NCI-H526 (cell line): ENCODE measurements around the gene P2RX3.

ENCODE experiments used
- DNase-seq, 2 experiments: peaks; one replicate each; lab custom pipeline; 2025; lab: John Stamatoyannopoulos, UW

The P2RX3 gene

DNA sequence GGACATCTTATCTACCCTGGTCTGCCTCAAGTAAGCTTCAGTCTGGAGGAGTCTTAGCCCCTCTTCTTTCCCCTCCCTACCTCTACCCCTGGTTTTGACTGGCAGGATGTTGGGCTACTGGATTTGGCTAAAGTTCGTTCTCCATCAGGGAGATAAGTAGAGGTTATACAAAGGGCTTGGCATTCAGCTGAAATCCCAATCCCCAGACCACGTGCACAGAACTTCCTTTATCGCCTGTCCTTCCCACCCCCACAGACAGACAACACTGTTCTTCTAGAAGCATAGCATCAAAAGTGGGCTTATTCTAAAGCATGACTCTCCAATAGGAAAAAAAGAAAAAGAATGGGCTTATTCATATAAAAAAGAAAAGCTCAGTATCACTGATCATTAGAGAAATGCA, 35.0 kb downstream of the P2RX3 start:
- no peak for DNase-seq

DNA sequence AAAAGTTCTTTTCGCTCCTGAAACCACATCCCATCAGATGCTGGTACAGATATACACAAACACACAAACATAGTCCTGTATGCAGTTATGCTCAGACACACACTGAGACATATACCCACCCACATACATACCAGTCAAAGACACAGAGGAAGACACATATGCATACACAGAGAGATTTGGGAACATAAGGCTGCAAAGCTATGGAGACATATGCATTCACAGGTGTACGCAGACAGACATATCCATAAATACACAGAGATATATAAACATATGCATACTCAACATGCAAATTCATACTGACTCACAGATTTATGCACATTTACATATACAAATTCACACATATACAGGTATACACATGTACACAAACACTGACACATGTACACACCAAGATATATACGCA, 36.8 kb downstream of the P2RX3 start:
- DNase-seq: no peak

DNA sequence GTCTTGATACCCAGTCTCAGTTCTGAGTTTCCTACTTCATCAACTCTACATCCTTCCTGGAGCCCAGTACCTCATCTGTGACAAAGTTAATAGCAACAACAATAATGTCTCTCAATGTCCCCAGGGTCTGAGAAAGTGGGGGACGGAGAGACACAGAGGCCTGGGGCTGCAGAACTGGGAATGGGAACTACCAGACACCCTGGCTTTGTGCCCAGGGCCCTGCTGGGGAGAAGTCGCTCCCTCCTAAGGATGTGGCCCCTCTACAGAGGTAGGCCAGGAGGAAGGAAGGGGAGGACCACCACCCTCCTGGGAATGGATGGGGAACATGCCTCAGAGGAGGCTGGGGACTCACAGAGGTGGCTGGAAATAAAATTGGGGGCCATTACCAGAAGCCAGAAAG, 37.3 kb downstream of the P2RX3 start:
- DNase-seq: no peak

DNA sequence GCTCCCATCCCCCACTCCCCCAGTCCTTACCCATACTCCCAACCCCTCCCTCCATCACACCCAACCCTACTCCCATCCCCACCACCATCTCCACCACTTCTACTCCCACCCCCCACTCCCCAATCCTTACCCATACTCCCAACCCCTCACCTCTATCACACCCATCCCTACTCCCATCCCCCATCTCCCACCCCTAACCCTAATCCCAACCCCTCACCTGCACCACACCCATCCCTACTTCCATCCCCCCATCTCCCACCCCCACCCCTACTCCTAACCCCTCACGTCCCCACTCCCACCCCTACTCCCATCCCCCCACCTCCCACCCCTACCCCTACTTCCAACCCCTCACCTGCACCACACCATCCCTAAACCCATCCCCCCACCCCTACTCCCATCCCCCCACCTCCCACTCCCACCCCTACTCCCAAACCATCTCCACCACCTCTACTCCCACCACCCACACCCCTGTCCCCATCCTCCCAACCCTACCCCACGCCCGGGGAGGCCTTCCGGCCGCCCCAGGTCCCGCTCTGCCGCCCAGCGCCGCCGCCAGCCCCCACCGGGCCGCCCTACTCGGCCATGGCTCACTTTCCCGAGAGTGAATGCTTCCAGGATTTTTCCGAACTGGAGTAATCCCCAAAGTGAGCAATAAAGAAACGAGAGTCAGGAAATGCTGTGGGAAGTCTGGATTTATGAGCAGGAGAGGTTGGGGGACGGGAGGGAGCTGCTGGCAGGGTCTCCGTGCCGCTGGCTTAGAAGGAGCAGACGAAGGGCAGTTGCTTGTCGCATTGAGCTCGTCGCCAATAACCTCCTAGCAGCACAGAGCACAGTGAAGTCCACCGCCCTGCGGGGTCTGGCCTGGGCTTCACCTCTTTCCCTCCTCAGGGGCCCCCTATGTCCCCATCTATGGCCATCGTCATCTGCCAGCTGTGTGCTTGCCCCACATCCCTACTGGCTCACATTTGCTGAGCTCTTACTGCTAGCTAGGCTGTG, 38.2 kb downstream of the P2RX3 start:
- DNase-seq: no peak

DNA sequence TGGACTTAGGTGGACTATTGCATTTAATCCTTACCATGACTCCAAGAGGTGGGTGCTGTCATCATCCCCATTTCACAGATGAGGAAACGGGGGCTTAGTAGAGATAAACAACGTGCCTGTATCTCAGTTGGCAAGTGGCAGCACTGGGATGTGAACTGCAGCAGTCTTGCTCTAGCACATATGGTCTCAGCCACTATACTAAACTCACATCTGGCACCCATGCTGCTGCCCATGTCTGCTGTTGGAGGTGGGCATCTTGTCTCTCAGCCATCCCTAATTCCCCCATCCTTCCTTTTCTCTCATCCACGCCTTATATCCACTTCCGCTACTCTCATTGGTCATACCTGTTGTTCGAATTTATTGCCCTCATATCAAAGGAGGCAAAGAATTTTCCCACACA, 39.0 kb downstream of the P2RX3 start:
- DNase-seq: no peak

DNA sequence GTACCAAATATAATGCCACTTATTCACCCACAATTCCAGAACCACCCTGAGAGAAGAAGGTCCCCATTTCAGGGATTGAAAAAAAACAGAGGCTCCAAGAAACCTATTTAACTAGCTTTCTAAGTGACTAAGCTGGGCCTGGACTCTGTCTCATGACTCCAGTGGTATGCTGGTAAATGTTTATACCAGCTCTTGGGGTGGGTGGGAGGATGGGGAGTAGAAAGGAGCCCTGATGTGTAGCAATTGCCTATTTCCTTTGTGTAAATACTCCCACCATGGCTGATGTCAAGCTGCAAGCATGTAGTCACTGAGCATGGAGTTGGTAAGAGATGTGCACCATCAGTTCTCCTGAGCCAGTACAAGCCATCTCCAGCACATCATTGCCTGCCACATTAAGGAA, 40.0 kb downstream of the P2RX3 start:
- DNase-seq: no peak

DNA sequence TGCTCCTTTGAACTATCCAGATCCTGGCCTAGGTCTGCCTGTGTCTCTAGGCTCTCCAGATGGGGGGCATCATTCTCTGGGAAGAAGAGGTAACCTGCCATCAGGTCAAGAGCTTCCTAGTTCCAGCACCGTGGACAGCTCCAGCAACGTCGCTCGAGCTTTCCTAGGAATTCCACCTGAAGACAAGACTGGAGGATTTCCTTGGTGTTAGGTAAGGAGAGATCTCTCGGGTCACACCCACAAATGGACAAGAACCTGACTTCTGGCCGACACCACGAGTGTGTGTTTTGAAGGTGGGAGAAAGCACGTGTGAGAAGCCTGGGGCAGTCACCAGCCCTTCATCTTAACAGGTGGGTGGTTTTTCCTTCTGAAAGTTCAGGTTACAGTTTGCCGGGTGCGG, 41.6 kb downstream of the P2RX3 start:
- DNase-seq: no peak

DNA sequence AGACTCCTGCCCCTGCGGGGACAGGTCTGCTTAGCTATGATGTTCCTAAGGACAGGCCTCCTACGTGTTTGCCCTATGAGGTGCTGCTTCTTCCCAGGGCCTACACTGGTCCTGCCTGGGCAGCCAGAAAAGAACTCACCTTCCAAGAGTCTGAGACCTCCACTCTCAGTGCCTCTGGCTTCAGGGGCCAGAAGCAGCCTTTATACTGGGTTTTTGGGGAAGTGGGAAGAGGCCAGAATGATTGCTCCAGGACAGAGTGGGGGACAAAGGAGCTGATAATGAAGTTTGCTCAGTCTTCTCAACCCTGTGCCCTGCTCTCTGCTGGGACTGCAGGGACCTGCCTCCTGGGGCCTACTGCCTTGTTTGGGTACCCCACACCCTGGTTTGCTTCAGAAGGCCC, 42.8 kb downstream of the P2RX3 start, which contains the start of gene PRG3:
PRG3 (minus strand) TSS at position 176 of the 400 bp plus-strand sequence. CDS start 442 bp downstream, outside the sequence.
- no peak for DNase-seq

DNA sequence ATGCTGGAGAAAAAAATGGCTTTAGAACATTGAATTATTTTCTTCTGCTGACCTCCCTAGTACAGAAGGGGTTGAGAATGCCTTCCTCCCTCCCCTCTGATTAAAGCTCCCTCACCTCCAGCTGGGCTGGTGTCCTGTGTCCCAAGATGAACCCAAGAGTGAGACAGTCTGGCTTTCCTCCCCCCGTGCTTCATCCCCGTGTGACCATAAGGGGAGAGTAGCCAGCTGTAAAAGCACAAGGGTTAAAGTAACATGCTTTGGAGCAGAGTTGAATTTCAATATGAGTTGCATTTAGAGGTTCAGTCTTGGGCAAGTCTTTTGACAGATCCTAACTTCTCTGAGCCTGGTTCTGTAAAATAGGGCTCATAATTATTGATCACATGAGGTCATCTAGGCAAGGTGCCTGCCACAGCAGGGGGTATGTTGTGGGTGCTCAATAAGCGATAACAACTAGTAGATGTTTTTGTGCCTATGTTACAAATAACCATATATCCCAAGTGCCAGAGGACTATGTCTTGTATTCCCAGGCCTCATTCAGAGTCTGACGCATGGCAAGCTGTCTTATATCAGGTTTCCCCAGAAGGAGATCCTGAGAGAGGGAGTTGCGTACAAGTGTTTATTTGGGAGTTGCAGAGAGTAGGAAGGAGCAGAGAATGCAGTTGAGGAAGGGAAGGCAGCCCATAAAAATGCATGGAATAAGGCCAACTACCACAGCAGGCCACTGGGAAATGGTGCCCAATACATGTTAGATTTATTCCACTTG, 48.2 kb downstream of the P2RX3 start:
- DNase-seq: no peak

DNA sequence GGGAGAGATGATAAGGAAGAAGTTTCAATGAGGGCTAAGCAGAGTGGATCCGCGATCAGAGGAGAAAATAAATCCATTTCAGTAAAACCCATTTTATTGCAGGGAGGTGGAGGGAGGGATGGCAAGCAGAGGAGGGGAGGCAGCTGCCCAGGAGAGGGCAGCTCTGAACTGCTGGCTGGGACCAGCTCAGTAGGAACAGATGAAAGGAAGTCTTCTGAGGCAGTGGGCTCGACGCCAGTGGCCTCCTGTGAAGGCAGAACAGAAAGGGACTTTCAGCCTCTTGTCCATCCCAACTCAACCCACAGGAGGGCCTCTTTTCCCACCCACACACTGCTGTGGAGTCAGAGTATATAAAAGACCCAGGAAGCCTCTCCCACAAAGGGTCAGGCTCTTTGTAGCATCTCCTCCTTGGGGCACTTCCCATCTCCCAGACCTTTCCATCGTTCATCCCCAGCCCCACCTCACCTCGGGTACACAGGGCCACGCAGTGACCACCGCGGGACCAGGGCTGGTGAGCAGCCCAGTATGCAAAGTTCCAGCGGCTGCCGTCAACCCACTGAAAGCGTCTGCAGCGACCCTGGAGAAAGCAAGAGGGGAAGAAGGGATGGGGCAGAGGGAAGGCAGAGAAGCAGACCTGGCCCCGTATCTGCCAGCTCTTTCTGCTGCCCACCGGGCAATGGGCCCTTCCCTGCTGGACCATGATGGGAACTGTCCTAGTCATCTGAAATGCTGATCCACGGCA, 49.3 kb downstream of the P2RX3 start:
- DNase-seq: no peak

DNA sequence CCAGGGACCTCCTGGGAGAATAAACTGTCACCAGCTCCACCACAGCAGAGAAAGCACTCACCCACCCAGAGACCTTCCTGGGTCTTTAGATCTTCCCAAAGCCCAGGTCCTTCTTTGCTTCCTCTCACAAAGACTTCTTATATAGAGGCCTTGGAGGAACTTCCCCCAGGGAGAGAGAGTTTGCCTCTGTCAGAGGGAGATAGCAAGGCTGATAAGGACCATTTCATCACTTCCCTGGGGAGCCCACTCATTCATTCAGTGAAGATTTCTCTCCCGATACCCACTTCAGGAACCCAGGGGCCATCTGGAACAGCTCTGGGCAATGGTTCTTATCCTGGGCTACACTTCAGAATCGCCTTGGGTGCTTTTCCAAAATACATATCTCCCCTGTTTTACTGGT, 52.4 kb downstream of the P2RX3 start, which contains the start of gene PRG2:
PRG2 (minus strand) TSS at position 116 of the 400 bp plus-strand sequence. CDS start 706 bp downstream, outside the sequence.
- DNase-seq: no peak

DNA sequence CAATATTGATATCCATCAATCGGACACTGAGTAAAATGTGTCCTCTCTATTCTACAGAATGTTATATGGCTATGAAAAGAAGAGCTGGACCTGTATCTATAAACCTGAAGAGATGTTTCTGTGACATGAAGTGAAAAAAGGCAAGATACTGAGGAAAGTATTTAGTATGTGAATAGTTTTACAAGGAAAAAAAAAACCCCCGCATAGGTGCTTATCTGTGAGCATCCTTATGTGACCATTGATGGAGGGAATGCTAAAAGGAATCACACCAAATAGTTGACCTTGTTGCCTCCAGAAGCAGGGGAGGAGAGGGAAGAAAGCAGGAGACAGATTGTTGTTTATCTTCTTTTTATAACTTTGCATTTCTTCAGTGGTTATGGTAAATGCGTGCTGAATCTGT, 53.0 kb downstream of the P2RX3 start:
- DNase-seq: no peak

DNA sequence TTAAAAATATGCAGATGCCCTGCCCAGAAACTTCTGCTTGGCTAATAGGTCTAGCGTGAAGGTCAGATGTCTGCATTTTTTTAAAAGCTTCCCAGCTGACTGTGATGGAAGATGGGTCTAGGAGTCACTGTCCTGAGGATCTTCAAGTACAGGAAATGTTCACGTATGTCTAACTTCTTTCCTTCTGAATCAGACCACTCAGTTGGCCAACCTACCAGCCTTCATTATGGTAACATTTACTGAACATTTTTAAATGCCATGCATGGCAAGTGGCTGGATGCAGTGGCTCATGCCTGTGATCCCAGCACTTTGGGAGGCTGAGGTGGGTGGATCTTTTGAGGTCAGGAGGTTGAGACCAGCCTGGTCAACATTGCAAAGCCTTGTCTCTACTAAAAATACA, 53.4 kb downstream of the P2RX3 start:
- DNase-seq: no peak

DNA sequence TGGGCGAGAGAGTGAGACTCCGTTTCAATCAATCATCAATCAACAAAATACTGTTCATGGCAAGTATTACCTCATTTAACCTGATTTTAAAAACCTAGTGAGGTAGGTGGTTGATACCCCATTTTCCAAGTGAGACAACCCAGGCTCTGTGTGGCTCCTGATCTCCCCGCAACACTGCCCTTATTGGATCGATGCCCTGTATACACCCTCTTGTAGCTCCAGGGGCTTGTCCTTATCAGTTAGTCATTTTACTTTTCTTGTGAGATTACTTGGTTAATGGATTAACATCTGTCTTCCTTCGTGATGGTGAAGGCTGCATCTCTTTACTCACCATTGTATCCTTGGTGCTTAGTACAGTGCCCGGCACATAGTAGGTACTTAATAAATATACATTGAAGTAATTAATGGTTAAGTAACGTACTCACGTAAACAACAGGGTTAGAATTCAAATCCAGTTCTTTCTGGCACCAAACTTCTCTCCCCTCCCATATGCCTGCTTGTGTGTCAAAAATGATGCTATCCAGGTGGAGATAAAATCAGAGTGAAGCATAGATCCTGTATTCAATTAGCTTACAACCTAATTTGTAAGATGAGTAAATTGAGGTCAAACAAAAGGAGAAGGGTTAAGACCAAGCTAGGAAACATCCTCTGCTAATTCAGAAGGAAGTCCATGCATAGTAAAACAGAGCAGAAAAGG, 54.1 kb downstream of the P2RX3 start:
- DNase-seq: no peak

DNA sequence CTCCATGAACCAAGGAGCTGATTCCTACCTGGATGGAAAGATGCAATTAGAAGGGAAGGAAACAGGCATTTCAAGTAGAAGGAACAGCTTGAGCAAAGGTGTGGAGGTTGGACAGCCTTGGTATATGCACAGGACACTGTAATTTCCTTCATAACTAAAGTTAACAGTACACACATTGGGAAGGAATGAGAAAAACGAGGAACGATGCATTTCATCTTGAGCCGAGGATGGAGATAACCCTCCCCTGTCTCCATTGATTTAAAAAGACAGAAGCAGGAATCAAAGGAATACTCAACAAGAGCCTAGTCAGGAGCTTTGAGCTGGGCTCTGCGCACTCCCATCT, 54.6 kb downstream of the P2RX3 start:
- DNase-seq: no peak

DNA sequence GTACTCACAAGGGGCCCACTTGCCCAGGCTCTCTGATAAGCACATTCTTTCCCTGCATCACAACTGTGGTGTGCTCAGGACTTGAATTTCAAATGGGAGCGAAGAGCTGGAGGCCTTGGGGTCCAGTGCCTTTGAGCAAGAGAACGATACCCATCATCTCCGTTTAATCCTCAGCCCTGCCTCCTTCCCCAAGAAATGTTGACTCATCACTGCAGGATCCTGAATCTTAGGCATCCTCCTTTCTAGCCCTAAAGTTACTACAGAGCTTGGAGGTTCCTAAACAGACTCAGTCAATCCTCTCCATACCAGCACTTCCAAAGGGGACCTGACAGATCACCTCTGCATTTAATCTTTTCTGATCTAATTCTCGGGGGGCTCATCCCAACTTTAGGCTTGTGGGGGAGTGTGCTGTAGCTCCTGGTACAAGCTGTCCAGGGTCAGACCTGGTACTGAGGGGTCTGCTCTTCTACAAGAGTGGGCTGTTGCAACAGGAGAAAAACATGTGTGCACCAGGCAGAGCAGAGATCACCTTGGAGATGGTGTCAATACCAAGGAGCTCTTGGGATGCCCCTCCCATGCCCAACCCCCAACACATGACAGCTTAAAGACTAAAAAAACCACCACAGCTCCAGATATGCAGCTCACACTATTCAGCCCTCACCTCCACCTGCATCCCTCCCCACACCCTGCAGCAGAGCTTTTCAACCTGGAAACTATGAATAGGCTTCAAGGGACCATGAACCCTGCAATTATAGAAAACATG, 56.2 kb downstream of the P2RX3 start:
- DNase-seq: no peak

DNA sequence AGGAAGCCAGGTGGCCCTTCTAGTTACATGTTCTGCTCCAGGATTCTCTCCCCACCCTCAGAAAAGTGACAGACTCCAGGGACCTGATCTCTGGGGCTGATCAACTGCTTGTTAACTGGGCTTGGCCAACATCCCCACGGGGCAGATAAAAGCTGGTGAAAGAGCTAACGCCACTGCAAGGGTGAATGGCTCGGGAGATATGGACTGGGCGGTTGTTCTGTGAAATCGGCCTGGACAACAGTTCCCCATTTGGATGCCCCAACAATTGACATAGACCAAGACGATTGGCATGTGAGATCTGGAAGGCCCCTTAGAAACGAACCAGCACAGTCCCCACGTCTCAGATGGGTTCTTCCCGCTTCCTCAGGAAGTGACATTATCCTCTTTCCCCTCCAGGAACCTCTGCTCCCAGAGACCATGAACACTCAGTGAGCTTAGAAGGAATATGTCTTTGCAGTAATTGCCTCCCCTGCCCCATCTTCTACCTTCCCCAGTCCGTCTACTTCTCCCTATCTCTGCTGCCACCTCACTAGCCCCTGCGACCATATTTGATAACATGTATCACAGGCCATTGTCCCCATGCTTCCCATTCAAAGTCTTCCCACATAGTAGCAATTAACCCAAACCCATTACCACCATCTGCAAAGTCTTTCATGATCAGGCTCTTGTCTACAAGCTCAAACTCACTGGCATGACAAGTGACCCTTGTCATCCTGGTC, 57.9 kb downstream of the P2RX3 start:
- DNase-seq: no peak

DNA sequence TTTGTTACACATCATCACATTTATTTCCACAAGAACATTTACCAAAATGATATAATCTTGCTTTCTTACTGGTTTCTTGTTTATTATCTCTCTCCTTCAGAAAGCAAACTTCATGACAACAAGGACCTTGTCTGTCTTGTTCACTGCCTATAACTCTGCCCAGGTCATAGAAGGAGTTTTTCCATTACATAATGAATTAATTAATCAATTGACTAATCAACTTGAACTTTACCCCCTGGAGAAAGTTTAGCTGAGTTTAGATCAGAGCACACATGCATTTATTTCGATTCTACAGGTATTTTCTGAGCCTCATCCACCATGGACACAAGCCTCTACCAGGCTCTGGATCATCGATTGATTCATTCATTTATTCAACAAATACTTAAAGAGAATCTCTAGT, 58.6 kb downstream of the P2RX3 start:
- no peak for DNase-seq

DNA sequence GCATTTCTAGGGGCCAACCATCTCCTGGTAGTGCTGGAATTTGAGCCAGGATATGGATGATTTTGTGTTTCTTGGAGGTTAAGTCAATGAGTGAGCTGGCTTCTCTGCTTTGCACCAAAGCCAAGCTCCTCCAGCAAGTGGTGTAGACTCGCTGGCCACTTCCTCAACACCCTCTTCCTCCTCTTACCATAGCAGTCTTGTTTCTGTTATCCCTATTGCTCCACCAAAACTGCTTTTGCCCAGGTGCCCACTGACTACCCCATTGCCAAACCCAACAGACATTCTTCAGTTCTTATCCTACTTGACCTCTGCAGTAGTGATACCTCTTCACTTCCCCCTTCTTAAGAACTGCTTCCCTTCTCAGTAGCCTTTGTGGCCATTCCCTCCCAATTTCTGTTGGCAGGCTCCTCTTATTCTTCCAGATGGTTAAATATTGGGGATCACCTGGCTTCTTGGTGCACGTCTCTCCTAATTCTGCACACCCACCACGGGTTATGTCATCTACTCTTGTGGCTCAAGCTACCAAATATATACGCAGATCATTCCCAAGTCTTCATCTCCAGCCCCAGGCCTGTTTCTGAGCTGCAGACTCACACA, 59.3 kb downstream of the P2RX3 start:
- no peak for DNase-seq

DNA sequence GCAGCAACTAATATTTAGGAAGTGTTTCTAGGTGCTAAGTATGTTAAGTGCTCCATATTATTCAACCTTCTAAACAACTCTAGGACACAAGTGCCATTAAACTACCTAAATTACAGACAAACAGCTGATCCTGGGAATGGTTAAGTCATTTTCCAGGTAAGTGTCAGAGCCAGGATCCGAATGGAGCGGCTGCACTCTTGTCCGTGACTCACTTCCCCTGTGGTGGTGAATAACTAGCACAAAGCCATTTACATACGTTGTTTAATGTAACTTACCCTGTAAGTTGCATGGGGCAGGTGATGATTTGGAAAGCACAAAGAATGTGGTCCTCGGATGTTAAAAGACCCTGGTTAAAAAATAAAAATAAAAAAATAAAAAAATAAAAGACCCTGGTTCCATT, 61.1 kb downstream of the P2RX3 start:
- DNase-seq: no peak
